Right atrium auricular region (tissue), 2 donors: ENCODE measurements around the gene RNF126. TPM values are rescaled to one million over a fixed set of nuclear protein-coding genes. Genes with fewer than 3 reads are reported as not detected.
A peak's percentile ranks its signal among the peaks of the same experiment; 100 is the strongest.

ENCODE experiments used
- DNase-seq: peaks from one replicate; pipeline ENCODE4 v3.0.0-alpha.2; 2019; ENCODE audit warnings: low spot score
- H3K27ac ChIP-seq, 2 donors: fragments of 200-600 bp; sonication (generic); 1 replicate in 1 of 2; 2 replicates in 1 of 2; pipeline ENCODE4 v1.5.1; 2016 to 2019
- H3K27me3 ChIP-seq, 2 donors: fragments of 200-600 bp; sonication (generic); one replicate each; pipeline versions ENCODE4 v1.5.1 to v1.6.0; 2017 to 2019
- H3K36me3 ChIP-seq: fragments of 200-600 bp; sonication (generic); one replicate; pipeline ENCODE4 v1.5.1; 2016
- H3K4me1 ChIP-seq, 2 donors: fragments of 200-600 bp; sonication (generic); one replicate each; pipeline versions ENCODE4 v1.5.1 to v1.6.0; 2017 to 2019
- H3K4me3 ChIP-seq, 2 donors: fragments of 200-600 bp; sonication (generic); 1 replicate in 1 of 2; 2 replicates in 1 of 2; pipeline ENCODE4 v1.5.1; 2017 to 2019; ENCODE audit warnings: mild to moderate bottlenecking in 1 of 2, moderate library complexity in 1 of 2
- H3K9me3 ChIP-seq, 2 donors: fragments of 200-600 bp; sonication (generic); one replicate each; pipeline ENCODE4 v1.5.1; 2019
- CTCF ChIP-seq, 2 donors: fragments of 200-600 bp; sonication (generic); IDR thresholded peaks; one replicate each; pipeline ENCODE4 v1.5.1; 2019; ENCODE audit warnings: antibody characterized with exemption in 2 of 2
- total RNA-seq, 2 donors: library from RNA; depleted of rRNA; stranded (reverse); fragments of >200 nt; gene quantifications; one replicate each; pipeline ENCODE4 v1.1.0, GENCODE V29; 2016

RNF126 gene
- total RNA-seq, 2 donors from 2014 or later = 53.3 to 68.5 TPM

- no peaks in the 10 kb centered on the region for H3K9me3 ChIP-seq
- no peak overlapping the region for H3K4me3 ChIP-seq
- no peaks in the 10 kb centered on the region for H3K36me3 ChIP-seq
- no peak for TF ChIP-seq CTCF (IDR thresholded peaks at IDR 0.05)
- H3K4me1 ChIP-seq = no peaks in the 10 kb centered on the region
- DNase-seq = no peak
- H3K27ac ChIP-seq = no peak overlapping the region
- H3K27me3 ChIP-seq = no peaks in the 10 kb centered on the region
Observed at GRCh38 chr19:687569-688166, 24.7 kb upstream of the RNF126 start.

DNA sequence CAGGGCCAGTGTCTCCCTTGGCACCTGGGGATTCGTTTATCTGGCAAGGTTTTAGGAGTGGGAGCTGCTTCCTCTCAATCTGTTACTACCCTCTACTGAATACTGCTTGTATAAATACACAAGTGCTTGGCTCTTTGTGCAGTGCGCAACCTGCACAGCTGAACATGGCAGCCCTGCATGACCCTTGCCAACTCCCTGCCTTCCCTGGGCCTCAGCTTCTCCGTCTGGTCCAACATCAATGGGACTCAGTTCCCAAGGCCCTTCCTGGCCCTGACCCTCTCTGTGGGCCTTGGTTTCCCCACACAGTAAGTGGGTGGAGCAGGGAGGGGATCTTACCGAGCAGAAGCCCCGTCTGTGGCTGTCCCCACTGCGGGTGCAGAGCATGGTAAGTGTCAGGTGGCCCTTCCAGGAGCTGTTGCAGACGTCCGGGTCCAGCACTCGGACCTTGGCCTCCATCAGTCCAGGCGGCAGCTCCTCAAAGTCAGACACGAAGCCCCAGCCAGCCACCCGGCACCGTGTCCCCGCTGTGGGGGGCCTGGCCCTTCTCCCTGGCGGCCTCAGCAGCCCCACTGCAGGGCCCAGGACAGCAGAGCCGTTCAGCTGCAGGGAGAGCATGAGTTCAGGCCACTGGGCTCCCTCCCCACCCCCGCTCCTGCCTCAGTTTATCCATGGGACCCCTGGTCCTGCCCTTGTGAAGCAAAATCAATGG, 23.7 kb upstream of the RNF126 start:
- H3K36me3 ChIP-seq = peaks cover 2% of the 10 kb centered on the region
- H3K27me3 ChIP-seq = no peaks in the 10 kb centered on the region
- DNase-seq = no peak
- H3K4me1 ChIP-seq = no peaks in the 10 kb centered on the region
- H3K9me3 ChIP-seq = no peaks in the 10 kb centered on the region
- H3K4me3 ChIP-seq = no peak overlapping the region
- H3K27ac ChIP-seq = no peak overlapping the region
- TF ChIP-seq CTCF (IDR thresholded peaks at IDR 0.05) = no peak

DNA sequence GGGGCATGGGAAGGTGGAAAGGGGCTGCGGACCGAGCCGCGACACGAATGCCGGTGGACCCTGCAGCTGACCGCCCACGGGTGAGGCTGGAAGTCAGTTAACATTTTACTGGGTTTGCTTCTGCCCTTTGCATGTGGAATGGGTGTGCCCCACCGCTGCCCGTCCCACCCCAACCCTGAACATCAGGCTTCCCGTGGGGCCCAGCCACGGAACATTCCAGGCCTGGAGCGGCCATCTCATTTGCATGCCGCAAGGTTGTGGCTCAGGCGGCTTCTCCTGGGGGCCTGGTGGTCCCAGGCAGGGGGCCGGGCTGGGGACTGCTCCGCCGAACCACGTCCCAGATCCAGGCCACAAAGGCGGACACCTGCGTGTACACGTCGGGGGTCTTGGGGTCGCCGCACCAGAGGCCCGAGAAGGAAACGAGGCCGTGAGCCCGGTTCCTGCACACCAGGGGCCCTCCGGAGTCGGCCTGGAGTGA, 22.5 kb upstream of the RNF126 start:
- Histone ChIP-seq H3K4me1 (no peaks in the 10 kb centered on the region), H3K4me3 (no peak overlapping the region), H3K27me3 (no peaks in the 10 kb centered on the region), H3K36me3 (peaks cover 10% of the 10 kb centered on the region), H3K9me3 (no peaks in the 10 kb centered on the region), H3K27ac (no peak overlapping the region)
- DNase-seq = no peak
- no peak for TF ChIP-seq CTCF (IDR thresholded peaks at IDR 0.05)

- no peak overlapping the region for H3K27ac ChIP-seq
- no peaks in the 10 kb centered on the region for H3K27me3 ChIP-seq
- DNase-seq = no peak
- peaks cover 14% of the 10 kb centered on the region for H3K36me3 ChIP-seq
- no peaks in the 10 kb centered on the region for H3K9me3 ChIP-seq
- H3K4me3 ChIP-seq = no peak overlapping the region
- no peak for TF ChIP-seq CTCF (IDR thresholded peaks at IDR 0.05)
- H3K4me1 ChIP-seq = peaks cover 0 to 14% of the 10 kb centered on the region in 2 donors
Observed at GRCh38 chr19:682678-683320, 19.8 kb upstream of the RNF126 start.

DNA sequence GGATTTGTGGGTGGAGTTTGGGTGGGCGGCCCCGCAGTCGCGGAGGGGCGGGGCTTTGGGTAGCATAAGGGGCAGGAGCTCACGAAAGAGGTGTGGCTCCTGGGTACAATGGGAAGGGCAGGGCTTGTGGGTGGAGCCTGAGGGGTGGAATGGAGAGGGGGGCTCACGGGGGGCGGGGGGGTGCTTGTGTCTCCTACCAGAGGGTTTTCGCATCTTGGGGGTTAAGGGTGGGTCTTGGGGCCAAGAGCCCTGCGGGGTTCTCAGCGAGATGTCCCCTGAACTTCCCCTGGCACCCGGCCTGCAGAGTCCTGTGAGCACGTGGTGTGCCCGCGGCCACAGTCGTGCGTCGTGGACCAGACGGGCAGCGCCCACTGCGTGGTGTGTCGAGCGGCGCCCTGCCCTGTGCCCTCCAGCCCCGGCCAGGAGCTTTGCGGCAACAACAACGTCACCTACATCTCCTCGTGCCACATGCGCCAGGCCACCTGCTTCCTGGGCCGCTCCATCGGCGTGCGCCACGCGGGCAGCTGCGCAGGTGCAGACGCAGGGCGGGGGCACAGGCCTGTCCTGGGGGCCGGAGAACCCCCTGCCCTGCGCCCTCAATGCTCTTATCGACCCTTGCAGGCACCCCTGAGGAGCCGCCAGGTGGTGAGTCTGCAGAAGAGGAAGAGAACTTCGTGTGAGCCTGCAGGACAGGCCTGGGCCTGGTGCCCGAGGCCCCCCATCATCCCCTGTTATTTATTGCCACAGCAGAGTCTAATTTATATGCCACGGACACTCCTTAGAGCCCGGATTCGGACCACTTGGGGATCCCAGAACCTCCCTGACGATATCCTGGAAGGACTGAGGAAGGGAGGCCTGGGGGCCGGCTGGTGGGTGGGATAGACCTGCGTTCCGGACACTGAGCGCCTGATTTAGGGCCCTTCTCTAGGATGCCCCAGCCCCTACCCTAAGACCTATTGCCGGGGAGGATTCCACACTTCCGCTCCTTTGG, 18.3 kb upstream of the RNF126 start:
- Histone ChIP-seq H3K27me3 (no peaks in the 10 kb centered on the region), H3K9me3 (no peaks in the 10 kb centered on the region), H3K4me3 (peak overlapping the region in 1 of 2 donors; percentile 74), H3K4me1 (peaks cover 0 to 26% of the 10 kb centered on the region in 2 donors), H3K36me3 (peaks cover 14% of the 10 kb centered on the region), H3K27ac (peak overlapping the region; percentile 91 to 100)
- no peak for DNase-seq
- no peak for TF ChIP-seq CTCF (IDR thresholded peaks at IDR 0.05)
